ENCODE results near the gene PRKCH. TPM values are rescaled to one million over a fixed set of nuclear protein-coding genes. Genes with fewer than 3 reads are reported as not detected.

PRKCH gene
- total RNA-seq, 3 donors from 2014 or later (not counting 1 experiment from before 2014, with no cell fraction given): 610 to 756 (median 618) TPM

DNA sequence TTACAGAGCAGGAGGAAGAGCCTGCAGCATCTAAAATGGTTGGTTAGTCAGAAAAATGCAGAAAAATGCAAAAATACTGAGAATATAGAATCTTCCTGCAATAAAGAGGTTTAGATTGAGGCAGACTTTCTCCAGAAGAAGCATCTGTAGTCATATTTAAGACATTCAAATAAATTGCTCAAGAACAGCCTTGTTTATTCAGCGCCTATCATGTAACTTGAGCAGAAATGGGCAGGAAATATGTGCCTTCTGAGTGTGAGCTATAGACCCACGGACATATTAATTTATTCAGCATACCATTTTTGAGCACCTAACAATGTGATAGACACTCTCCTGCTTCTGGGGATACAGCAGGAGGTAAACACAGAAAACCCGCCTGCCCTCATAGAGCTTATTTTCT, 272.0 kb downstream of the PRKCH start:
- DNase-seq: no peak
- Histone ChIP-seq H3K4me1 (ENCODE audit: control insufficient read depth, insufficient read depth, low read length) (peaks cover 22% of the 10 kb centered on the region), H3K27me3 (ENCODE audit: control insufficient read depth, insufficient read depth, low read length) (no peaks in the 10 kb centered on the region), H3K4me3 (ENCODE audit: low read length) (no peak overlapping the region), H3K36me3 (ENCODE audit: control insufficient read depth, insufficient read depth, low read length) (no peaks in the 10 kb centered on the region), H3K27ac (ENCODE audit: low read length) (no peak overlapping the region), H3K9me3 (ENCODE audit: control insufficient read depth, insufficient read depth, low read length) (no peaks in the 10 kb centered on the region)
- Mint-ChIP-seq H3K4me3 (no peak overlapping the region), H3K36me3 (no peaks in the 10 kb centered on the region), H3K9me3 (no peaks in the 10 kb centered on the region), H3K27ac (peak overlapping the region in 1 of 2 donors; percentile 34), H3K27me3 (ENCODE audit: low read depth in 2 of 2) (peaks cover 0 to 2% of the 10 kb centered on the region in 2 donors), H3K4me1 (peaks cover 24 to 43% of the 10 kb centered on the region in 2 donors)
- intact Hi-C loops (cut with micrococcal nuclease): loop anchor here (10.0 kb wide), 1 partner anchor 119 kb away; no protein-coding TSS in a partner anchor
- no peak for ATAC-seq
- TF ChIP-seq, protein P1, sequence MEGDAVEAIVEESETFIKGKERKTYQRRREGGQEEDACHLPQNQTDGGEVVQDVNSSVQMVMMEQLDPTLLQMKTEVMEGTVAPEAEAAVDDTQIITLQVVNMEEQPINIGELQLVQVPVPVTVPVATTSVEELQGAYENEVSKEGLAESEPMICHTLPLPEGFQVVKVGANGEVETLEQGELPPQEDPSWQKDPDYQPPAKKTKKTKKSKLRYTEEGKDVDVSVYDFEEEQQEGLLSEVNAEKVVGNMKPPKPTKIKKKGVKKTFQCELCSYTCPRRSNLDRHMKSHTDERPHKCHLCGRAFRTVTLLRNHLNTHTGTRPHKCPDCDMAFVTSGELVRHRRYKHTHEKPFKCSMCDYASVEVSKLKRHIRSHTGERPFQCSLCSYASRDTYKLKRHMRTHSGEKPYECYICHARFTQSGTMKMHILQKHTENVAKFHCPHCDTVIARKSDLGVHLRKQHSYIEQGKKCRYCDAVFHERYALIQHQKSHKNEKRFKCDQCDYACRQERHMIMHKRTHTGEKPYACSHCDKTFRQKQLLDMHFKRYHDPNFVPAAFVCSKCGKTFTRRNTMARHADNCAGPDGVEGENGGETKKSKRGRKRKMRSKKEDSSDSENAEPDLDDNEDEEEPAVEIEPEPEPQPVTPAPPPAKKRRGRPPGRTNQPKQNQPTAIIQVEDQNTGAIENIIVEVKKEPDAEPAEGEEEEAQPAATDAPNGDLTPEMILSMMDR (IDR thresholded peaks at IDR 0.05): no peak
- 100% methylated on average over 2 of the region's 3 CpGs for WGBS (ENCODE audit: insufficient coverage)

DNA sequence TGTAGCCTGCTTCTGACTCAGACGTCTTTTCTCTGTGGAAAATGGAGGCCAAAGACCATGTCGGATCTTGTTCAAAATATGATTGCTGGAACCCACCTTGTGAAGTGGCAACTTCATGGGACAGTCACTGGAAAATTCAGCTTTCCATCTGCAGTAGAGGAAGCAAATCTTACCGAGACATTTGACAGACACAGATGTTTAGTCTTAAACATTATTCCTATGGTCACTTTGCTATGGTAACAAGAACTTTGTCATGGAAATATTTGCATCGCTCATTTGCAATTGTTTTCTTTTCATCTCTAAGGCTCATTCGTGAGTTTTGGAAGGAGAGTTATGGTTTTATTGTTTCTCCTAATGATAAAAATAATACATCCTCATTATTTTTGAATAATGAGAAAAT, 275.6 kb downstream of the PRKCH start:
- H3K4me1 ChIP-seq (ENCODE audit: control insufficient read depth, insufficient read depth, low read length): peaks cover 15% of the 10 kb centered on the region
- H3K27ac Mint-ChIP-seq: peak overlapping the region in 1 of 2 donors; percentile 60
- TF ChIP-seq, protein P1 (IDR thresholded peaks at IDR 0.05): no peak
- no peaks in the 10 kb centered on the region for H3K36me3 Mint-ChIP-seq
- WGBS (ENCODE audit: insufficient coverage): 81% methylated on average over 3 of the region's 5 CpGs
- no peaks in the 10 kb centered on the region for H3K27me3 ChIP-seq (ENCODE audit: control insufficient read depth, insufficient read depth, low read length)
- no peak for DNase-seq
- no peak overlapping the region for H3K27ac ChIP-seq (ENCODE audit: low read length)
- H3K36me3 ChIP-seq (ENCODE audit: control insufficient read depth, insufficient read depth, low read length): no peaks in the 10 kb centered on the region
- H3K4me1 Mint-ChIP-seq: peaks cover 24 to 30% of the 10 kb centered on the region in 2 donors
- H3K9me3 ChIP-seq (ENCODE audit: control insufficient read depth, insufficient read depth, low read length): no peaks in the 10 kb centered on the region
- no peak for ATAC-seq
- H3K27me3 Mint-ChIP-seq (ENCODE audit: low read depth in 2 of 2): peaks cover 0 to 2% of the 10 kb centered on the region in 2 donors
- H3K4me3 Mint-ChIP-seq: no peak overlapping the region
- H3K4me3 ChIP-seq (ENCODE audit: low read length): no peak overlapping the region
- H3K9me3 Mint-ChIP-seq: no peaks in the 10 kb centered on the region
- intact Hi-C loops (cut with micrococcal nuclease): loop anchor here (10.0 kb wide), 1 partner anchor 122 kb away; no protein-coding TSS in a partner anchor

DNA sequence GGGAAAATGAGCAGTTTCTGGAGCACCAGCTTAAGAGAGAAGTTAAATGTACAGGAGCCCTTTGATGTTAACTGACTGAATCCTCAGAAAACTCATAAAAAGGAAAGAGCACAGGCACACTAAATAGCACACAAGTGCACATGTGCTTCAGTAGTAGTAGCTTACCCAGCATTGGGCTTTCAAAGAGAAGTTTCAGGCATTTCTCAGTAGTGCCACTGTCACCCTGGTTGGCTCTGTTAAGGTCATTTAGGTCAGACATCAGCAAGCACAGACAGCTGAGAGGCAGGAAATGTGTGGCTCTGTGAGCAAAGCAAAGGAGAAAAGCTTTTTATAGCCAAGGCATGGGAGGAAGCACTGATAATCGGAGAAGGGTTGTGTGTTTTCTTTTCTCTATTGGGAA, 277.6 kb downstream of the PRKCH start:
- intact Hi-C loops (cut with micrococcal nuclease): loop anchor here (10.0 kb wide), 1 partner anchor 124 kb away; no protein-coding TSS in a partner anchor
- Mint-ChIP-seq H3K9me3 (no peaks in the 10 kb centered on the region), H3K4me3 (no peak overlapping the region), H3K27ac (no peak overlapping the region), H3K27me3 (ENCODE audit: low read depth in 2 of 2) (peaks cover 0 to 2% of the 10 kb centered on the region in 2 donors), H3K4me1 (peaks cover 19 to 29% of the 10 kb centered on the region in 2 donors), H3K36me3 (no peaks in the 10 kb centered on the region)
- DNase-seq (peak in 1 of 2 donors; percentile 16), ATAC-seq (peak in 1 of 3 donors; percentile 26)
- H3K9me3 ChIP-seq (ENCODE audit: control insufficient read depth, insufficient read depth, low read length): no peaks in the 10 kb centered on the region
- WGBS (ENCODE audit: insufficient coverage): no CpG with 5 or more reads among the region's 1 CpG
- H3K4me3 ChIP-seq (ENCODE audit: low read length): no peak overlapping the region
- peaks cover 13% of the 10 kb centered on the region for H3K4me1 ChIP-seq (ENCODE audit: control insufficient read depth, insufficient read depth, low read length)
- TF ChIP-seq, protein P1 (IDR thresholded peaks at IDR 0.05): no peak
- no peak overlapping the region for H3K27ac ChIP-seq (ENCODE audit: low read length)
- no peaks in the 10 kb centered on the region for H3K27me3 ChIP-seq (ENCODE audit: control insufficient read depth, insufficient read depth, low read length)
- H3K36me3 ChIP-seq (ENCODE audit: control insufficient read depth, insufficient read depth, low read length): no peaks in the 10 kb centered on the region

DNA sequence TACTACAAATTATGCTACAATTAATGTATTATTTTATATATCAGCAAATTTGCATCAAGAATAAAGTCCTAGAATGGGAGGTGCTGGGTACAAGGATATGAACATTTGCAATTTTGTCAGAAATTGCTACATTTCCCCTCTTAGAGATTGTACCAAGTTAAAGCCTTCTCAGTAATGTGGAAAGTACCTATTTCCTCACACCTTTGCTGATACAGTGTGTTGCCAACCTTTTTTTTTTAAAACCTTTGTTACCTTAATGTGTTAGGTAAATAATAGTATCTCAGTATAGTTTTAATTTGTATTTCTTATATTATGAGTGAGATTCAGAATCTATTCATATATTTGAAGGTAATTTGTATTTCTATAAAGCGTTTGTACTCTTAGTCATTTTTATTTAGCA, 278.6 kb downstream of the PRKCH start:
- Mint-ChIP-seq H3K4me3 (no peak overlapping the region), H3K27ac (no peak overlapping the region), H3K27me3 (ENCODE audit: low read depth in 2 of 2) (peaks cover 0 to 2% of the 10 kb centered on the region in 2 donors), H3K9me3 (no peaks in the 10 kb centered on the region), H3K4me1 (peaks cover 9 to 19% of the 10 kb centered on the region in 2 donors), H3K36me3 (no peaks in the 10 kb centered on the region)
- peak in 1 of 2 donors; percentile 15 for DNase-seq
- TF ChIP-seq, protein P1 (IDR thresholded peaks at IDR 0.05): no peak
- Histone ChIP-seq H3K27ac (ENCODE audit: low read length) (no peak overlapping the region), H3K27me3 (ENCODE audit: control insufficient read depth, insufficient read depth, low read length) (no peaks in the 10 kb centered on the region), H3K4me3 (ENCODE audit: low read length) (no peak overlapping the region), H3K36me3 (ENCODE audit: control insufficient read depth, insufficient read depth, low read length) (no peaks in the 10 kb centered on the region), H3K4me1 (ENCODE audit: control insufficient read depth, insufficient read depth, low read length) (peaks cover 9% of the 10 kb centered on the region), H3K9me3 (ENCODE audit: control insufficient read depth, insufficient read depth, low read length) (no peaks in the 10 kb centered on the region)
- no CpG with 5 or more reads among the region's 1 CpG for WGBS (ENCODE audit: insufficient coverage)
- ATAC-seq: peak; percentile 41 to 50 (median 45)
- intact Hi-C loops (cut with micrococcal nuclease): loop anchor here (10.0 kb wide), 1 partner anchor 125 kb away; no protein-coding TSS in a partner anchor

Measured in natural killer cell (primary cell).